ENCODE measurements around the gene ATRAID.
"Not testable (repeated sequence)": the region's sequence is repeated elsewhere in the genome, so short reads cannot be mapped to it uniquely, and the experiment has no call there.

Gene ATRAID

GRCh38 chr2:27191070-27191829 lies 20.6 kb upstream of the ATRAID start:
- peak; percentile 51 for DNase-seq
- H3K4me1 Mint-ChIP-seq: peaks cover 5% of the 10 kb centered on the region
- TF ChIP-seq, protein P1, sequence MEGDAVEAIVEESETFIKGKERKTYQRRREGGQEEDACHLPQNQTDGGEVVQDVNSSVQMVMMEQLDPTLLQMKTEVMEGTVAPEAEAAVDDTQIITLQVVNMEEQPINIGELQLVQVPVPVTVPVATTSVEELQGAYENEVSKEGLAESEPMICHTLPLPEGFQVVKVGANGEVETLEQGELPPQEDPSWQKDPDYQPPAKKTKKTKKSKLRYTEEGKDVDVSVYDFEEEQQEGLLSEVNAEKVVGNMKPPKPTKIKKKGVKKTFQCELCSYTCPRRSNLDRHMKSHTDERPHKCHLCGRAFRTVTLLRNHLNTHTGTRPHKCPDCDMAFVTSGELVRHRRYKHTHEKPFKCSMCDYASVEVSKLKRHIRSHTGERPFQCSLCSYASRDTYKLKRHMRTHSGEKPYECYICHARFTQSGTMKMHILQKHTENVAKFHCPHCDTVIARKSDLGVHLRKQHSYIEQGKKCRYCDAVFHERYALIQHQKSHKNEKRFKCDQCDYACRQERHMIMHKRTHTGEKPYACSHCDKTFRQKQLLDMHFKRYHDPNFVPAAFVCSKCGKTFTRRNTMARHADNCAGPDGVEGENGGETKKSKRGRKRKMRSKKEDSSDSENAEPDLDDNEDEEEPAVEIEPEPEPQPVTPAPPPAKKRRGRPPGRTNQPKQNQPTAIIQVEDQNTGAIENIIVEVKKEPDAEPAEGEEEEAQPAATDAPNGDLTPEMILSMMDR (IDR thresholded peaks at IDR 0.05): peak; percentile 55
- peaks cover 13% of the 10 kb centered on the region for H3K27me3 Mint-ChIP-seq (ENCODE audit: low read depth, poor library complexity)
- H3K9me3 Mint-ChIP-seq: peaks cover 5% of the 10 kb centered on the region
- H3K36me3 Mint-ChIP-seq (ENCODE audit: low read depth): no peaks in the 10 kb centered on the region
- no peak overlapping the region for H3K27ac Mint-ChIP-seq
- H3K4me3 Mint-ChIP-seq: no peak overlapping the region

GRCh38 chr2:27194538-27195354 lies 17.1 kb upstream of the ATRAID start:
- Mint-ChIP-seq H3K4me3 (no peak overlapping the region), H3K9me3 (peaks cover 5% of the 10 kb centered on the region), H3K4me1 (peaks cover 5% of the 10 kb centered on the region), H3K27me3 (ENCODE audit: low read depth, poor library complexity) (peaks cover 6% of the 10 kb centered on the region), H3K36me3 (ENCODE audit: low read depth) (no peaks in the 10 kb centered on the region), H3K27ac (no peak overlapping the region)
- TF ChIP-seq, protein P1 (IDR thresholded peaks at IDR 0.05): no peak
- no peak for DNase-seq

DNA sequence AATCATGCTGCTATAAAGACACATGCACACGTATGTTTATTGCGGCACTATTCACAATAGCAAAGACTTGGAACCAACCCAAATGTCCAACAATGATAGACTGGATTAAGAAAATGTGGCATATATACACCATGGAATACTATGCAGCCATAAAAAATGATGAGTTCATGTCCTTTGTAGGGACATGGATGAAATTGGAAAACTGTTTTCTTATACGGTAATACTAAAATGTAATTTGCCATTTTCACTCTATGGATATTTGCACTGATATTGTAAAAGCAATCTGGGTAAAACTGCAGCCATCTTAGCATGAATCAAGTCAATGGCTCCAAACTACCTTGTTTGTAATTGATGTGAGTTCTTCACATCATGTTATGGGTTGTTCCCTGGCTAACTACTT lies 16.0 kb upstream of the ATRAID start:
- not testable (repeated sequence) for H3K4me3 Mint-ChIP-seq; DNase-seq; H3K9me3 Mint-ChIP-seq; H3K27ac Mint-ChIP-seq; H3K4me1 Mint-ChIP-seq; H3K36me3 Mint-ChIP-seq (ENCODE audit: low read depth); H3K27me3 Mint-ChIP-seq (ENCODE audit: low read depth, poor library complexity)

GRCh38 chr2:27198068-27198467 lies 13.8 kb upstream of the ATRAID start:
- not testable (repeated sequence) for H3K27me3 Mint-ChIP-seq (ENCODE audit: low read depth, poor library complexity)

DNA sequence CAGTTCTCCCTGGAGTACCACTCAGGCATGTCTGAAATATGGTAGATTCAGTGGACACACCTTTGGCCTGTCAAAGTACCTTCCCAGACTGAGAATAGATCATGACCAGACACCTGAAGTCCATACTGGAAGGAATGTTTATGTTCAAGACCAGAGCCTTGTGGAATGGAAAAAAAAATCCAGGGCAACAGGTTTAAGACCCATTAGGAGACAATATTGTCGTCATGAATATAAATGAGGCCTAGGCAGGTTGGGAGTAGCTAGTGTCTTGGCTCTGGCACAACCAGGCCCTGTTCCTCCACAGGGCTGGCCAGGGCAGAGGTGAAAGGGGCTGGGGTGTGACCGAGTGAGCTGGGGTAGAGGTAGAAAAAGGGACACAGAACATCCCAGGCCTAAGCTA lies 13.2 kb upstream of the ATRAID start:
- no peak for DNase-seq
- Mint-ChIP-seq H3K9me3 (no peaks in the 10 kb centered on the region), H3K36me3 (ENCODE audit: low read depth) (peaks cover 18% of the 10 kb centered on the region), H3K4me1 (peaks cover 5% of the 10 kb centered on the region), H3K27me3 (ENCODE audit: low read depth, poor library complexity) (peaks cover 6% of the 10 kb centered on the region), H3K4me3 (no peak overlapping the region), H3K27ac (peak overlapping the region; percentile 85)
- TF ChIP-seq, protein P1 (IDR thresholded peaks at IDR 0.05): no peak

More at GRCh38 chr2:27198068-27198467, 13.8 kb upstream of the ATRAID start:
- DNase-seq, H3K4me1 Mint-ChIP-seq, H3K27ac Mint-ChIP-seq, H3K9me3 Mint-ChIP-seq, H3K4me3 Mint-ChIP-seq: not testable (repeated sequence)
- peaks cover 12% of the 10 kb centered on the region for H3K36me3 Mint-ChIP-seq (ENCODE audit: low read depth)

DNA sequence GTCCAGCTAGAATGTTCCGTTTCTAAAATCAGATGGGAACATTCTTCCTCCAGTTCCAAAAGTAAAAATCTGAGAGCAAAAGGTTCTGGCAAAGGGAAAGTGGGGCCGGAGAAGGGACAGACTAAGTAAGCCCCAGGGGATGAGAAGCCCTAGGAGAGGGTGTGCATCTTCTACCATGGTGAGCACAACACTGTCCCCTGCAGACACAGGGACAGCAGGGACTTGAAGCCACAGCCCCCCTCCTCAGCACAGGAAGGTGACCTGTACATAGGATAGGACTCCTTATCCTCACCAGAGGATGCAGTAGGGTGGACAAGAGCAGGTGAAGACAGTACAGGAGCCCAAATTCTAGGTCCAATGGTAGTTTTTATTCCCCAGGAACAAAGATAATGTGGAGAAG lies 12.6 kb upstream of the ATRAID start:
- no peak for DNase-seq
- TF ChIP-seq, protein P1 (IDR thresholded peaks at IDR 0.05): no peak
- Mint-ChIP-seq H3K36me3 (ENCODE audit: low read depth) (peaks cover 18% of the 10 kb centered on the region), H3K27ac (peak overlapping the region; percentile 85), H3K4me1 (peaks cover 5% of the 10 kb centered on the region), H3K4me3 (no peak overlapping the region), H3K27me3 (ENCODE audit: low read depth, poor library complexity) (no peaks in the 10 kb centered on the region), H3K9me3 (no peaks in the 10 kb centered on the region)

Measured in nephron progenitor cell (in vitro differentiated cells).